Measurements from ENCODE around the gene MDFI. TPM values are rescaled to one million over a fixed set of nuclear protein-coding genes. Genes with fewer than 3 reads are reported as not detected.

Gene MDFI
- total and polyA plus RNA-seq, 9 of the 15 experiments (the other 6 are each of a cell fraction or from before 2014, with no cell fraction given): not detected

GRCh38 chr6:41675992-41676391 is 37.7 kb downstream of the MDFI start (continued):
- TF ChIP-seq THAP12 (CRISPR knock-in tag; IDR thresholded peaks at IDR 0.05) (no peak), ZFP36 (IDR thresholded peaks at IDR 0.05; ENCODE audit: low read depth, low read length, partially characterized antibody) (peak; percentile 94), MYC (IDR thresholded peaks at IDR 0.05; ENCODE audit: low read depth, low read length) (no peak), MYC (CRISPR knock-in tag; IDR thresholded peaks at IDR 0.05; ENCODE audit: borderline replicate concordance, low read depth) (no peak), HDAC2 (IDR thresholded peaks at IDR 0.05) (peak; percentile 47; the same call in 1 of the 2 replicates), KDM1A (IDR thresholded peaks at IDR 0.05) (peak in 1 of 2 experiments; percentile 75; a peak in 3 of 4 replicates), BDP1 (IDR thresholded peaks at IDR 0.05; ENCODE audit: insufficient read depth, insufficient read length) (no peak), TAF7 (tag; IDR thresholded peaks at IDR 0.05) (no peak), TSC22D4 (tag; IDR thresholded peaks at IDR 0.05) (no peak), NR1H2 (CRISPR knock-in tag; IDR thresholded peaks at IDR 0.05) (no peak), CXXC5 (CRISPR knock-in tag; IDR thresholded peaks at IDR 0.05) (no peak), ZNF507 (tag; conservative IDR thresholded peaks at IDR 0.05) (no peak)
- TF ChIP-seq, protein P1, sequence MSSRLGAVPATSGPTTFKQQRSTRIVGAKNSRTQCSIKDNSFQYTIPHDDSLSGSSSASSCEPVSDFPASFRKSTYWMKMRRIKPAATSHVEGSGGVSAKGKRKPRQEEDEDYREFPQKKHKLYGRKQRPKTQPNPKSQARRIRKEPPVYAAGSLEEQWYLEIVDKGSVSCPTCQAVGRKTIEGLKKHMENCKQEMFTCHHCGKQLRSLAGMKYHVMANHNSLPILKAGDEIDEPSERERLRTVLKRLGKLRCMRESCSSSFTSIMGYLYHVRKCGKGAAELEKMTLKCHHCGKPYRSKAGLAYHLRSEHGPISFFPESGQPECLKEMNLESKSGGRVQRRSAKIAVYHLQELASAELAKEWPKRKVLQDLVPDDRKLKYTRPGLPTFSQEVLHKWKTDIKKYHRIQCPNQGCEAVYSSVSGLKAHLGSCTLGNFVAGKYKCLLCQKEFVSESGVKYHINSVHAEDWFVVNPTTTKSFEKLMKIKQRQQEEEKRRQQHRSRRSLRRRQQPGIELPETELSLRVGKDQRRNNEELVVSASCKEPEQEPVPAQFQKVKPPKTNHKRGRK (tag; IDR thresholded peaks at IDR 0.05): no peak
- TF ChIP-seq, protein P2, sequence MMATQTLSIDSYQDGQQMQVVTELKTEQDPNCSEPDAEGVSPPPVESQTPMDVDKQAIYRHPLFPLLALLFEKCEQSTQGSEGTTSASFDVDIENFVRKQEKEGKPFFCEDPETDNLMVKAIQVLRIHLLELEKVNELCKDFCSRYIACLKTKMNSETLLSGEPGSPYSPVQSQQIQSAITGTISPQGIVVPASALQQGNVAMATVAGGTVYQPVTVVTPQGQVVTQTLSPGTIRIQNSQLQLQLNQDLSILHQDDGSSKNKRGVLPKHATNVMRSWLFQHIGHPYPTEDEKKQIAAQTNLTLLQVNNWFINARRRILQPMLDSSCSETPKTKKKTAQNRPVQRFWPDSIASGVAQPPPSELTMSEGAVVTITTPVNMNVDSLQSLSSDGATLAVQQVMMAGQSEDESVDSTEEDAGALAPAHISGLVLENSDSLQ (IDR thresholded peaks at IDR 0.05): no peak
- TF ChIP-seq, protein P3, sequence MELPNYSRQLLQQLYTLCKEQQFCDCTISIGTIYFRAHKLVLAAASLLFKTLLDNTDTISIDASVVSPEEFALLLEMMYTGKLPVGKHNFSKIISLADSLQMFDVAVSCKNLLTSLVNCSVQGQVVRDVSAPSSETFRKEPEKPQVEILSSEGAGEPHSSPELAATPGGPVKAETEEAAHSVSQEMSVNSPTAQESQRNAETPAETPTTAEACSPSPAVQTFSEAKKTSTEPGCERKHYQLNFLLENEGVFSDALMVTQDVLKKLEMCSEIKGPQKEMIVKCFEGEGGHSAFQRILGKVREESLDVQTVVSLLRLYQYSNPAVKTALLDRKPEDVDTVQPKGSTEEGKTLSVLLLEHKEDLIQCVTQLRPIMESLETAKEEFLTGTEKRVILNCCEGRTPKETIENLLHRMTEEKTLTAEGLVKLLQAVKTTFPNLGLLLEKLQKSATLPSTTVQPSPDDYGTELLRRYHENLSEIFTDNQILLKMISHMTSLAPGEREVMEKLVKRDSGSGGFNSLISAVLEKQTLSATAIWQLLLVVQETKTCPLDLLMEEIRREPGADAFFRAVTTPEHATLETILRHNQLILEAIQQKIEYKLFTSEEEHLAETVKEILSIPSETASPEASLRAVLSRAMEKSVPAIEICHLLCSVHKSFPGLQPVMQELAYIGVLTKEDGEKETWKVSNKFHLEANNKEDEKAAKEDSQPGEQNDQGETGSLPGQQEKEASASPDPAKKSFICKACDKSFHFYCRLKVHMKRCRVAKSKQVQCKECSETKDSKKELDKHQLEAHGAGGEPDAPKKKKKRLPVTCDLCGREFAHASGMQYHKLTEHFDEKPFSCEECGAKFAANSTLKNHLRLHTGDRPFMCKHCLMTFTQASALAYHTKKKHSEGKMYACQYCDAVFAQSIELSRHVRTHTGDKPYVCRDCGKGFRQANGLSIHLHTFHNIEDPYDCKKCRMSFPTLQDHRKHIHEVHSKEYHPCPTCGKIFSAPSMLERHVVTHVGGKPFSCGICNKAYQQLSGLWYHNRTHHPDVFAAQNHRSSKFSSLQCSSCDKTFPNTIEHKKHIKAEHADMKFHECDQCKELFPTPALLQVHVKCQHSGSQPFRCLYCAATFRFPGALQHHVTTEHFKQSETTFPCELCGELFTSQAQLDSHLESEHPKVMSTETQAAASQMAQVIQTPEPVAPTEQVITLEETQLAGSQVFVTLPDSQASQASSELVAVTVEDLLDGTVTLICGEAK (IDR thresholded peaks at IDR 0.05): no peak
- TF ChIP-seq, protein P3 (CRISPR knock-in tag; IDR thresholded peaks at IDR 0.05): peak; percentile 40; the same call in 1 of the 2 replicates
